ENCODE results near the gene CACNG5. TPM values are rescaled to one million over a fixed set of nuclear protein-coding genes. Genes with fewer than 3 reads are reported as not detected.

The CACNG5 gene
- polyA plus RNA-seq, 6 donors from 2014 or later: not detected

GRCh38 chr17:66928949-66929348 is 94.0 kb downstream of the CACNG5 start:
- Mint-ChIP-seq H3K36me3 (no peaks in the 10 kb centered on the region), H3K27me3 (peaks cover 23 to 50% (median 30%) of the 10 kb centered on the region in 3 donors), H3K9me3 (peaks cover 0 to 7% (median 2%) of the 10 kb centered on the region in 7 donors), H3K4me3 (no peak overlapping the region), H3K27ac (no peak overlapping the region), H3K4me1 (no peaks in the 10 kb centered on the region)
- ATAC-seq (ENCODE audit: low read depth in 2 of 2): no peak
- no peak for DNase-seq

- H3K4me1 Mint-ChIP-seq: no peaks in the 10 kb centered on the region
- no peak for ATAC-seq (ENCODE audit: low read depth in 2 of 2)
- DNase-seq: no peak
- peaks cover 20 to 44% (median 28%) of the 10 kb centered on the region in 3 donors for H3K27me3 Mint-ChIP-seq
- no peak overlapping the region for H3K4me3 Mint-ChIP-seq
- H3K36me3 Mint-ChIP-seq: no peaks in the 10 kb centered on the region
- no peak overlapping the region for H3K27ac Mint-ChIP-seq
- H3K9me3 Mint-ChIP-seq: peaks cover 0 to 8% (median 0%) of the 10 kb centered on the region in 7 donors
Observed at GRCh38 chr17:66929591-66929990, 94.7 kb downstream of the CACNG5 start.

GRCh38 chr17:66930933-66931332 is 96.0 kb downstream of the CACNG5 start:
- peaks cover 0 to 11% (median 5%) of the 10 kb centered on the region in 7 donors for H3K9me3 Mint-ChIP-seq
- H3K4me1 Mint-ChIP-seq: no peaks in the 10 kb centered on the region
- DNase-seq: no peak
- no peak overlapping the region for H3K27ac Mint-ChIP-seq
- peaks cover 17 to 35% (median 24%) of the 10 kb centered on the region in 3 donors for H3K27me3 Mint-ChIP-seq
- H3K4me3 Mint-ChIP-seq: no peak overlapping the region
- ATAC-seq (ENCODE audit: low read depth in 2 of 2): no peak
- no peaks in the 10 kb centered on the region for H3K36me3 Mint-ChIP-seq

- Mint-ChIP-seq H3K4me3 (no peak overlapping the region), H3K4me1 (no peaks in the 10 kb centered on the region), H3K36me3 (peaks cover 0 to 3% of the 10 kb centered on the region in 2 donors), H3K27me3 (peaks cover 4 to 30% (median 11%) of the 10 kb centered on the region in 3 donors), H3K27ac (no peak overlapping the region), H3K9me3 (peaks cover 3 to 15% (median 11%) of the 10 kb centered on the region in 7 donors)
- no peak for DNase-seq
- ATAC-seq (ENCODE audit: low read depth in 2 of 2): no peak
Observed at GRCh38 chr17:66932311-66932710, 97.4 kb downstream of the CACNG5 start.

GRCh38 chr17:66934040-66934439 is 99.1 kb downstream of the CACNG5 start:
- DNase-seq: no peak
- no peak for ATAC-seq (ENCODE audit: low read depth in 2 of 2)
- no peak overlapping the region for H3K4me3 Mint-ChIP-seq
- peaks cover 4 to 37% (median 16%) of the 10 kb centered on the region in 3 donors for H3K27me3 Mint-ChIP-seq
- no peak overlapping the region for H3K27ac Mint-ChIP-seq
- peaks cover 0 to 17% of the 10 kb centered on the region in 2 donors for H3K36me3 Mint-ChIP-seq
- peaks cover 10 to 28% (median 24%) of the 10 kb centered on the region in 7 donors for H3K9me3 Mint-ChIP-seq
- no peaks in the 10 kb centered on the region for H3K4me1 Mint-ChIP-seq

Other genes with a start within 250 kb of the CACNG5 start
- not detected for gene CACNG4, start 129.6 kb downstream of the CACNG5 start, polyA plus RNA-seq (ENCODE audit: low read depth in 6 of 6)
- not detected for gene CACNG1, start 209.4 kb downstream of the CACNG5 start, polyA plus RNA-seq (ENCODE audit: low read depth in 6 of 6)

Data from naive B cell (primary cell).